GM18867 (cell line): ENCODE measurements around the gene EVI5.
A peak's percentile ranks its signal among the peaks of the same experiment; 100 is the strongest.
"Not testable (repeated sequence)": the region's sequence is repeated elsewhere in the genome, so short reads cannot be mapped to it uniquely, and the experiment has no call there.

Source experiments
- ATAC-seq: cut with Tn5 transposase; IDR thresholded peaks from one replicate; pipeline ENCODE4 v1.9.1; 2021; ENCODE audit warnings: mild to moderate bottlenecking, moderate library complexity; ENCODE audit not compliant: unreplicated experiment

Gene EVI5

GRCh38 chr1:92527670-92528069, 257.2 kb downstream of the EVI5 start:
- ATAC-seq = no peak

GRCh38 chr1:92524944-92525590, 259.8 kb downstream of the EVI5 start:
- ATAC-seq = not testable (repeated sequence)

GRCh38 chr1:92519043-92519442, 265.9 kb downstream of the EVI5 start:
- no peak for ATAC-seq

DNA sequence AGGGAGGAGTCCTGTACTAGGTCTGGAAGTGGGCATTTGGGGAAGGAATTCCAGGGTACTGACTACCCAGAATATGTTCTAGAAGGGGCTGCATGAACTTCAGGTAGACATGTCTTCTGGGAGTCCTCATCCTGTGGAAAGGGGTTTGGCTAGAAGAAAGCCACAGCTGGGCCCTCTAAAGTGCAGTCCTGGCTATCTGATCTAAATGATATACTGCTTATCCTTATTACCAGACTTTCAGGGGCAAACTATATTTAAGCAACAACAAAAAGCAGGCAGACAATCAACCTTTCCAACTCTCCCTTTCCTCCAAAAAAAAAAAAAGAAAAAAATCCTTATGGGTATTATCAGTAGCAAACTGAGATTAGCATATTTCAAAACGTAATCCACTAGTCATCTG, 268.3 kb downstream of the EVI5 start:
- no peak for ATAC-seq

GRCh38 chr1:92515796-92516201, 269.1 kb downstream of the EVI5 start:
- no peak for ATAC-seq

DNA sequence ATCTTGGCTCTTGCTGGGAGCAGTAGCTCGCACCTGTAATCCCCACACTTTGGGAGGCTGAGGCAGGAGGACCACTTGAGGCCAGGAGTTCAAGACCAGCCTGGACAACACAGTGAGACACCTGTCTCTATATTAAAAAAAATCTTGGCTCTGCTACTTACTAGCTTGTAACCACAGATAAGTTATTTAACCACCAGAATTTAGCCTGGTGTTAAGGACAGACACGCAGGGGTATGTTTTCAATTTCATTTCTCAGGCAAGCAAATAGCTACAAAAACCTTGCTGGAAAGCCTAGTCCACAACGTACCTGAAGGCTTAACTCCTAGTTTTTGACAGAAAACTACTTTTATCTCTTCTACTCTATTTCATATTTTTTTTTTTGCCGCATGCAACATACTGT, 273.4 kb downstream of the EVI5 start:
- ATAC-seq = peak; percentile 62

- ATAC-seq = no peak
These were observed 275.3 kb downstream of the EVI5 start for GRCh38 chr1:92509619-92510018.

DNA sequence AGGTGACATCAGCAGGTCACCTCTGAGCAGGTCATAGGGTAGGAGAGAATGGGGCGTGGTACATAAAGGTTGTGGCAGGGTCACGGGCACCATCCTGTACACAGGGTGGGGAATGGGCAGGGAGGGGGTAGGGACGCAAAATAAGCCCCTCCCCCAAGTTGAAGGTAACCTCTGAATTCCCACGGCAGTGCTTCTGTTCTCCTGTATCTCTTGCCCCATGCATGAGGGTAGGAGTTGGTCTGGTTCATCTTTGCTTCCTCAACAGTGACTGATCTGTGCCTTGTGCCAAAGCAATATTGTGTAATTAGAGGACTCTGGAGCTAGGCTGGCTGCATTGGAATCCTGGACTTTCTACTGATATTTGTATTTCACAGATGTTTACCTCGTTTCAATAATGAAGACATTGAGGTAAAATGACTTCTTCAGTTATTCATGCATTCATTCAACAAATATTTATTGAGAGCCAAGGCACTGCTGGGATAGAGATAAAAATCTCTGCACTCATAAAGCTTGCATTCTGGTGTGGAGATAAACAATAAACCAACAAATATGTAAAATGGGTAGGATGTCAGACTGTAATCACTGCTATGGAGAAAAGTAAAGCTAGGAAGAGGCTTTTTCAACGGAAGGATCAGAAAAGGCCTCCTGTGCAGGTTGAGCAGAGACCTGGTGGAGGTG, 279.8 kb downstream of the EVI5 start:
- no peak for ATAC-seq

DNA sequence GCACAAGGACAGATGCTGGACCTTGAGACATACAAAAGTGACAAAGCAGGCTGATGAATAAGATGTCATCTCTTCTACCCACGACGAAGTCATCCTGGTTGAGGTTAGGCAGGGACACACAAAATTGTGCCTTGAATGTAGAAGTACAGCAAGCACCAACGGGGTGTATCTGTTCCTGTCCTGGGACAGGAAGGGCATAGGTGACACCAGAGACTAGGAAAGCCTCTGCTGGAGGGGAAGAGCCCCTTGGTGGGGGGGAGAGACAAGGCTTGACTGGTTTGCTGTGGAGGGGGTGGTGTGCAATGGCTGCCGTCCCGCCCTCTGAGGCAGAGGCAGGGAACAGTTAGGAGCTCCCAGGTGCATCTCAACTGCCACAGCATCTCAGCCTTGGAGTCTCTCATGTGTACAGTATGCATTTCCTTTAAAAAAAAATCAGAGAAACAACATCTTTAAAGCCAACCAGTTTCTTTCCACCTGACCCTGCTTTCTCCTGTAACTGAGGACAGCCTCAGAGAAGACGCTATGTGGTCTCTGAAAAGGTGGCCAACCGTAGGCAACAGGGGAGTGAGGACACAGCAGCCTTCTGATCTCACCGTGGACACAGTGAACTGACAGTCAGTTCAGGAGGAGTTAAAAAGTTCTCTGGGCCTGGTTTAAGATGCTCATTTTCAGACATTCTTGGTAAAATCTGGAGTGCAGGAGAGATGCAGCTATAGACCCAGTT, 280.5 kb downstream of the EVI5 start:
- ATAC-seq = no peak

DNA sequence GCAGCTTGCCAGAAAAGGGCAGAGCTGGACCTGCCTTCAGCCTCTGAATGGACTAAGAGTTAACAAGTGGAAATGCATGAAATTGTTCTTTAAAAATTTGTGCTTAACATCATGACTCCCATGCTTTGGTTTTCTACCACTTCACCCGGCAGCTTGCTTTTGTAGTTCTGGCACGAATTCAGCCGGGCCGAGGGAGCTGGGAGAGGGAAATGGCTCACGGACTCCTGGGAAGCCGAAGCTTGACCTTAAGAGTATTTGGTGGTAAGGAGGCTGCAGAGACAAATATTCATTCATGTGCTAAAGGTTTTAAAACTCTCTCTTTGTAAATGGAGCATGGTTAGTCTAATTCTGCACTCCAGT, 281.0 kb downstream of the EVI5 start:
- ATAC-seq = no peak

DNA sequence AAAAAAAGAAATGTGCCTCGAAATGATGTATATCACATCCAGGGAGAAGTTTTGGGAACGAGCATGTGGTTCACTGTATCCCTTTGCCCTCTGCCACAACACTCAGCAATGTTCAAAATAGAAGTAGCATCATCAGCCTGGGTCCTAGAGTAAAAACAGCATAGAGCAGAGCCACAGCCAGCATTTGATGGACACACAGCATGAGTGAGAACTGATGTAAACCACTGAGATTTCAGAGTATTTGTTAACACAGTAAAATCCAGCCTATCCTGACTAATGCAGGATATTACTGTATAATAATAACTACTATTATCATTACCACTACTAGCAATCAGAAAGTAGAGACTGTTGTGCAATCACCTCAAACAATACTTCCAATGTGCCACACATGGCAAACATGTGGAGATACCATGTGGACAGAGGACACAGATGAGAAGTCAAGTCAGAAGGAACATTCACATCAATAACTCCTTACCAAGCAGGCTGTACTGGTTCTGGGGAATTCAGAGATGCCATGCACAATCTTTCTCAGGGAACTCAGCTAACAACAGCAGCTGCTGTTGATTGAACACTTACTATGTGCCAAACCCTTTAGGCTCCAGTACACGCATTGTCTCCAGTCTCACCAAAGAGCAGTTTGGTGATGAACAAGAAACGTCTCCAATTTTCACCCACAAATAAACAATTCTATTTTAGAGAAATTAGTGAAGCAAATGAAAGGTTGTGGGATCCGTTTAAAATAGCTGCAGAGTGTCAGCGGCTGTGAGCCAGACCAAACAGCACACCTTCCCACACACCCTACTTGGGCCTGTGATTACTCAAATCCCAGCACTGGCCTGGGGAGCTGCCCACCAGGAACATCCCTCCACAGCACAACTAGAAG, 281.6 kb downstream of the EVI5 start:
- no peak for ATAC-seq

- ATAC-seq = peak; percentile 74
These were observed 282.7 kb downstream of the EVI5 start for GRCh38 chr1:92502247-92502646.

DNA sequence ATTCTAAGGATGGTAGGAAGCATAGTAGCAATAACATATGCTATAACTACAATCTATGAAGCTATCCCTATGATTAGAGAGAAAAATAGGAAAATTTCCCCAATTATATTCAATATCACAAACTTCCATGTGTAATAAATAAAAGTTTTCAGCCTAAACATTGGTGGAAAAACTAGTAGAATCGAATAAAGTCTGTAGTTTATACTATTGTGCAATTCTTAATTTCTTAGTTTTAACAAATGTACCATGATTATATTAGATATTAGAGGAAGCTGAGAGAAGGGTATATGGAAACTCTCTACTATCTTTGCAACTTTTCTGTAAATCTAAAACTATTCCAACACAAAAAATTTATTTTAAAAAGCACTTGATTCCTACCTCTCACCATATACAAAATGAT, 284.4 kb downstream of the EVI5 start:
- no peak for ATAC-seq

DNA sequence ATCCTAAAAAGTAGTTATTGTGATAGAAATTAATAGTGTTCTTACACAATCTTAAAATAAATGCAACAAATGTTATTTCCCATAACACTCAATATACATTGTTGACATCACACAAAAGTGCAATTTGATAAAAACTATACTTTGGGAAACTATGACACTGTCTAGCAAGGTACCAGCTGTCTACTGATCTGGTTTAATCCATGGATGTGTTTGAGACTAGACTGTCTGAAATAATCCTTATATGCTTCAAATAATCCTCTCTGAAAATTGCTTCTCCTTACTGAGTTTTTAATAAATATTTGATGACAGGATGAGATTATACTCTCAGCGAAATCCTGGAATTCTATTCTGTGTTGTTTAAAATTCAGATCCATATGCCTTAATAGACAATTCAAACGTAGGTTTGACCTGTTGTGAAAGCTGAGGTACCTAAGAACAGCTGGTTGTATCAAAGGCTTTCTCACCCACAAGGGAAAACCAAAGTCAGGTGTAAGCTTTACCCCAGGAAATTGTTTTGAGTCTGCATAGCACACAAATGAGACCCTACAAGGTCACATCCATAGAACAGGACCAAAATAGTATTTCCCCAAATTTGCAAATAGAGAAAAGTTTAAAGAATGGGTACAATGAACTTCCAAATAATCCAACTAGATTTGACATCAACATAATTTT, 289.4 kb downstream of the EVI5 start:
- no peak for ATAC-seq

GRCh38 chr1:92494485-92495141, 290.3 kb downstream of the EVI5 start:
- no peak for ATAC-seq

DNA sequence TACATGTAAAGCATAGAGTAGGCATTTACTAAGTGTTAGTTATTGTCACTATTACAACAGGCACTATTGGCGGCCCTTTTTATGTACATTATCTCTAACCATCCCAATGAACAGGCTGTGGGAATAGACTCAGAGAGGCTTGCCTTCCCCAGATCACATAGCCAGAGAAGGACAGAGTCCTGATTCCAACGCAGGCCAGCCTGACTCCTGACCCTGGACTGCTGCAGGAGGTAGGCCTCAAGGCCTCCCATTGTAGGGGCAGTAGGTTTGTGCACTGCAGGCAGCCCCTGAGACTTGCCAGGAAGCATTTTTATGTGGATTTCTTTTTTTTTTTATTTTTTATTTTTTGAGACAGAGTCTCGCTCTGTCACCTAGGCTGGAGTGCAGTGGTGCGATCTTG, 291.8 kb downstream of the EVI5 start:
- ATAC-seq = no peak

GRCh38 chr1:92488832-92489231, 296.1 kb downstream of the EVI5 start:
- ATAC-seq = no peak

DNA sequence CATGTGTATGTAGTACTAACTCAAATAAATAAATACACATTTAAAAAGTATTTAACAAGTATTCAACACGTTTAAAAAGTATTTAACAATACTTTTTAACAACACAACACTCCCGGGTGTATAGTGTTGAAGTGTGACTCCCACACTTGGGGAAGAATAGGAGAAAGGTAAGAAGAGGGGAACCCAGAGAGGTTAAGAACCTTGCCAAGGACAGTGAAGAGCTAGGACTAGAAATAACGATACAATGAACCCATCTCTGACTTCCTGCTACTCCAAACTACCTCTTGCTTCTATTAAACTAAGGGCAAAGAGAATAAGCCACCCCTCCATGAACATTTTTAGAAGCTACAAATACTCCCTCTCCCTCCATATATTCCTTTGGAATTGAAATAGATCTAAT, 296.5 kb downstream of the EVI5 start:
- no peak for ATAC-seq

- ATAC-seq = no peak
These were observed 297.8 kb downstream of the EVI5 start for GRCh38 chr1:92487078-92487605.
